ENCODE data around the gene DDX28. TPM values are rescaled to one million over a fixed set of nuclear protein-coding genes. Genes with fewer than 3 reads are reported as not detected.

The DDX28 gene
- total and polyA plus RNA-seq, 3 donors from 2014 or later, result 18.6 to 19.9 (median 19.1) TPM

DNA sequence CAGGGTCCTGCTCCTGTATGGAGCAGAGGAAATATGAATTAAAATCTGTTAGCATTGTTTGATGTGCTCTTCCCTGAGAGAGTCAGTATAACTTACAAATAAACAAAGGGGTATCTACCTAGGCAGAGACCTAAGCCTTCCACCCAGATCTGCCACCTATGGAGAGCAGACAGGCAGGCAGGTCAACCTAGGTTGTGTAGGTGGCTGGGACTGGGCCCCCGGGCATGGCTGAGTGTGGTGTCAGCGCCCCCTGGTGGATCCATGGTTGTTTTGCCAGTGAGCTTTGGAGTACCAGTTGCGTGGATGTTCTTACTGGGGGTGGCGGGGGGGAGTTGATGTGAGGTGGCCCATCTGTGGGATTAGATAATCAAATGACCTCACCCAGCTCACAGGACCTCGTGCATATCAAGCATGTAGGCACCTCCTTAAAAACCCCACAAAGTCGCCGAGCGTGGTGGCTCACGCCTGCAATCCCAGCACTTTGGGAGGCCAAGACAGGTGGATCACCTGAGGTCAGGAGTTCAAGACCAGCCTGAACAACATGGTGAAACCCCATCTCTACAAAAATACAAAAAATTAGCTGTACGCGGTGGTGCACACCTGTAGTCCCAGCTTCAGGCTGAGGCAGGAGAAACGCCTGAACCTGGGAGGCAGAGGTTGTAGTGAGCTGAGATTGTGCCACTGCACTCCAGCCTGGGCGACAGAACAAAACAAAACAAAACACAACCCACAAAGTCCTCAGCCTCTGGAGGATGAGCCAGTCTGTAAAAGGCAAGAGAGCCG is 17.7 kb upstream of the DDX28 start:
- WGBS, 2 donors, result 74 to 93% methylated on average over 8 to 14 of the region's 14 CpGs
- peak; percentile 92 for DNase-seq
- H3K4me3 ChIP-seq, result no peak overlapping the region
- no peaks in the 10 kb centered on the region for H3K9me3 ChIP-seq
- no peak overlapping the region for H3K27ac ChIP-seq
- H3K27me3 ChIP-seq, result no peaks in the 10 kb centered on the region
- no peak for TF ChIP-seq POLR2A (IDR thresholded peaks at IDR 0.05)
- TF ChIP-seq, protein P1, sequence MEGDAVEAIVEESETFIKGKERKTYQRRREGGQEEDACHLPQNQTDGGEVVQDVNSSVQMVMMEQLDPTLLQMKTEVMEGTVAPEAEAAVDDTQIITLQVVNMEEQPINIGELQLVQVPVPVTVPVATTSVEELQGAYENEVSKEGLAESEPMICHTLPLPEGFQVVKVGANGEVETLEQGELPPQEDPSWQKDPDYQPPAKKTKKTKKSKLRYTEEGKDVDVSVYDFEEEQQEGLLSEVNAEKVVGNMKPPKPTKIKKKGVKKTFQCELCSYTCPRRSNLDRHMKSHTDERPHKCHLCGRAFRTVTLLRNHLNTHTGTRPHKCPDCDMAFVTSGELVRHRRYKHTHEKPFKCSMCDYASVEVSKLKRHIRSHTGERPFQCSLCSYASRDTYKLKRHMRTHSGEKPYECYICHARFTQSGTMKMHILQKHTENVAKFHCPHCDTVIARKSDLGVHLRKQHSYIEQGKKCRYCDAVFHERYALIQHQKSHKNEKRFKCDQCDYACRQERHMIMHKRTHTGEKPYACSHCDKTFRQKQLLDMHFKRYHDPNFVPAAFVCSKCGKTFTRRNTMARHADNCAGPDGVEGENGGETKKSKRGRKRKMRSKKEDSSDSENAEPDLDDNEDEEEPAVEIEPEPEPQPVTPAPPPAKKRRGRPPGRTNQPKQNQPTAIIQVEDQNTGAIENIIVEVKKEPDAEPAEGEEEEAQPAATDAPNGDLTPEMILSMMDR (IDR thresholded peaks at IDR 0.05), result peak; percentile 83 to 90 (median 90)
- H3K4me1 ChIP-seq, result peaks cover 3% of the 10 kb centered on the region
- intact Hi-C loops (cut with DNase I; ENCODE audit: low total_unique reads), result loop anchor here (10.0 kb wide), 1 partner anchor 126 kb away; no protein-coding TSS in a partner anchor
- H3K36me3 ChIP-seq (ENCODE audit: low read depth, missing control alignments), result no peaks in the 10 kb centered on the region

DNA sequence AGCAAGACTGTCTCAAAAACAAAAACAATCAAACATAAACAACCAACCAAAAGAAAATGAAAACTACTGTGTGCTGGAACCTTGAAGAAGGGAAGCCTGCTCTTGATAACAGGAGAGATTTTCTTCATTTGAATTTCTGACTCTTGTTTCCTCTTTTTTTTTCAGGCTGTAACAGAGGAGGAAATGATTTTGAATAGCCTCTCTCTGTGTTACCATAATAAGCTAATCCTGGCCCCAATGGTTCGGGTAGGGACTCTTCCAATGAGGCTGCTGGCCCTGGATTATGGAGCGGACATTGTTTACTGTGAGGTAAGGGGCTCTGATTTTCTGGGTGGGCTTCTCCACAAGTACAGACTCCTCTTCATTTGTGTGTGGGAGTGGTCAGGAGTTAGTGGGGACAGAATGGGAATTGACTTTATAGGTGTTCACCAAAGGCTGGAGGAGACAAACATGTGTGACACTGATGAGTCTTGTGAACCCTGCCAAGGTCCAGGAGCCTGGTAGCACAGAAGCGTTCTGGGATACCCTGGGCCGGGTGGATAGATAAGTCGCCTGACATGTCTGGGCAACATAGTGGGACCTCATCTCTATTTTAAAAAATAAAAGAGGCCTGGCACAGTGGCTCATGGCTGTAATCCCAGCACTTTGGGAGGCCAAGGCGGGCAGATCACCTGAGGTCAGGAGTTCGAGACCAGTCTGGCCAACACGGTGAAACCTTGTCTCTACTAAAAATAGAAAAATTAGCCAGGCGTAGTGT is 15.0 kb upstream of the DDX28 start:
- TF ChIP-seq, protein P1 (IDR thresholded peaks at IDR 0.05), result no peak
- TF ChIP-seq POLR2A (IDR thresholded peaks at IDR 0.05), result no peak
- no peak for DNase-seq
- intact Hi-C loops (cut with DNase I; ENCODE audit: low total_unique reads), result no loop called here
- WGBS, 2 donors, result 87 to 89% methylated on average over 9 of the region's 9 CpGs
- Histone ChIP-seq H3K27ac (no peak overlapping the region), H3K4me1 (peaks cover 3% of the 10 kb centered on the region), H3K27me3 (no peaks in the 10 kb centered on the region), H3K4me3 (no peak overlapping the region), H3K9me3 (no peaks in the 10 kb centered on the region), H3K36me3 (ENCODE audit: low read depth, missing control alignments) (no peaks in the 10 kb centered on the region)

DNA sequence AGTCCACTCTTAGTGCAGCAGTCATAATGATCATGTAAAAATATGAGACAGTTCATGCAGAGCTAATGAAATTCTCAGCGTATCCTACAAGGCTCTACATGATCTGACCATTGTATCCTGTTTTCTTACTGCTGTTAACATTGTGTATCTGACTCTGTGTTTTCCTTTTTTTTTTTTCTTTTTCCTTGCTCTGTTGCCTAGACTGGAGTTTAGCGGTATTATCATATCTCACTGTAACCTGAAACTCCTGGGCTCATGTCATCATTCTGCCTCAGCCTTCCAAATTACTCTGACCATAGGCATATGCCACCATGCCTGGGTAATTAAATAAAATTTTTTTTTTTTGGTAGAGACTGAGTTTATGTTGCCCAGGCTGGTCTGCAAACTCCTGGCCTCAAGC is 12.2 kb upstream of the DDX28 start:
- Histone ChIP-seq H3K9me3 (no peaks in the 10 kb centered on the region), H3K4me3 (no peak overlapping the region), H3K36me3 (ENCODE audit: low read depth, missing control alignments) (no peaks in the 10 kb centered on the region), H3K27ac (no peak overlapping the region), H3K4me1 (no peaks in the 10 kb centered on the region), H3K27me3 (no peaks in the 10 kb centered on the region)
- intact Hi-C loops (cut with DNase I; ENCODE audit: low total_unique reads), result no loop called here
- 76 to 92% methylated on average over 2 of the region's 2 CpGs for WGBS, 2 donors
- no peak for TF ChIP-seq POLR2A (IDR thresholded peaks at IDR 0.05)
- TF ChIP-seq, protein P1 (IDR thresholded peaks at IDR 0.05), result no peak
- no peak for DNase-seq

DNA sequence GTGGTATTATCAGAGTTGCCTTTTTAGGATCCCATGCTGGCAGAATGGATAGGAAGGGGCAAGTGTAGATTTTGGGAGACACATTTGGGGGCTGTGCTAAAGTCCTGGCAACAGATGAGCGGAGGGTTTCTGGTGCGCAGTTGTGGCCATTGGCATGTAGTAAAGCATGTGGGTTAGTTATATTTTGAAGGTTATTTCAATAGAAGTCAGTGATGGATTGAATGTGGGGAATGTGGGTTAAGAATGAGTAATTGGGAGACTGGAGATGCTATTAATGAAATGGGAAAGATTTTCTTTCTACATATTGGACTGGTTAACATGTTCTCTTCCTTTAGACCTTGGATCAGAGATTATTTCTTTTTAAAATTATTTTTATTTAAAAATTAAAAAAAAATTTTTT is 10.1 kb upstream of the DDX28 start:
- no peak overlapping the region for H3K27ac ChIP-seq
- no peaks in the 10 kb centered on the region for H3K27me3 ChIP-seq
- DNase-seq, result no peak
- H3K4me3 ChIP-seq, result no peak overlapping the region
- intact Hi-C loops (cut with DNase I; ENCODE audit: low total_unique reads), result no loop called here
- H3K9me3 ChIP-seq, result no peaks in the 10 kb centered on the region
- no peaks in the 10 kb centered on the region for H3K4me1 ChIP-seq
- no peaks in the 10 kb centered on the region for H3K36me3 ChIP-seq (ENCODE audit: low read depth, missing control alignments)
- 95 to 99% methylated on average over 2 of the region's 2 CpGs for WGBS, 2 donors
- no peak for TF ChIP-seq POLR2A (IDR thresholded peaks at IDR 0.05)
- TF ChIP-seq, protein P1 (IDR thresholded peaks at IDR 0.05), result no peak

Measured in testis (tissue), 3 donors.